Heart left ventricle (tissue), 13 donors: ENCODE measurements around the gene CXCL16.

Source experiments
- POLR2A ChIP-seq, 2 donors: fragments of 450-650 bp; IDR thresholded peaks; one replicate each; pipeline ENCODE4 v1.6.1; 2017; ENCODE audit warnings: antibody characterized with exemption in 2 of 2, mild to moderate bottlenecking in 2 of 2, moderate library complexity in 2 of 2
- TF ChIP-seq, protein P1 (sequence below), 12 donors: fragments of 200-600 bp; sonication (generic) in 4 of 12; IDR thresholded peaks; one replicate each; pipeline versions ENCODE4 v1.5.0 to v1.8.0; 2018 to 2022; ENCODE audit warnings: antibody characterized with exemption in 12 of 12, mild to moderate bottlenecking in 5 of 12
- donor health status: ischemic (EF 13 %, LVEDD 7.1; RV severe dilation, severe dysfunction).
- donor health status: DM: no; HTN: yes; CAD: no.
- donor health status: DM: no; HTN: no; CAD: no.
- donor health status: ischemic (EF 25% LVEDD 6.9; RV normal size, moderate dysfunction).
- donor health status: ischemic (EF 25% LVEDD 5.7; RV mildly dilated, moderate dysfunction).
- donor health status: ischemic (EF 35%, LVEDD 5.7; RV mildly dilated, moderate dysfunction).
- donor health status: nonischemic (EF 11% LVEDD 7.7; RV severe dilation, severe dysfunction).
- donor health status: DM: yes; HTN: yes; CAD: no.
- donor health status: PGD.
- donor health status: ischemic (EF 29% LVEDD 5.4; RV normal size, mild dysfunction).
- donor health status: nonischemic (EF 23%, LVEDD 6.1; RV moderate dilation, normal function).

DNA sequence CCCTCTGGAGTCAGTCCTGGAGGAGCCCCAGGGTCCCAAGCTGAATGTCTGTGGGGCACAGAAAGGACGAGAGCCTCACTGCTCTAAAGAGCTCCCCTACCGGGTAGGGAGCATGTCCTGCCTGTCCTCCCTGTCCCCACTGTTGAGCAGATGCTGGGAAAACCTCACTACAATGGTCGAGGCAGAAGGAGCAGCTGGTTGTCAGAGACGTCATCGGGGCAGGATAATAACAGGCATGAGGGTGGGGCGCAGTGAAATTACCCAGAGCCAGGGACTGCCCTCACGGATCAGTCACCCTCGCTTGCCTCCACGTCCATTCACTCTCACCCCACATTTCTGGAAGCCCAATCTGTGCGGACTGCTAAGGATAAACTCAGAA is 32.5 kb upstream of the CXCL16 start:
- TF ChIP-seq, protein P1, sequence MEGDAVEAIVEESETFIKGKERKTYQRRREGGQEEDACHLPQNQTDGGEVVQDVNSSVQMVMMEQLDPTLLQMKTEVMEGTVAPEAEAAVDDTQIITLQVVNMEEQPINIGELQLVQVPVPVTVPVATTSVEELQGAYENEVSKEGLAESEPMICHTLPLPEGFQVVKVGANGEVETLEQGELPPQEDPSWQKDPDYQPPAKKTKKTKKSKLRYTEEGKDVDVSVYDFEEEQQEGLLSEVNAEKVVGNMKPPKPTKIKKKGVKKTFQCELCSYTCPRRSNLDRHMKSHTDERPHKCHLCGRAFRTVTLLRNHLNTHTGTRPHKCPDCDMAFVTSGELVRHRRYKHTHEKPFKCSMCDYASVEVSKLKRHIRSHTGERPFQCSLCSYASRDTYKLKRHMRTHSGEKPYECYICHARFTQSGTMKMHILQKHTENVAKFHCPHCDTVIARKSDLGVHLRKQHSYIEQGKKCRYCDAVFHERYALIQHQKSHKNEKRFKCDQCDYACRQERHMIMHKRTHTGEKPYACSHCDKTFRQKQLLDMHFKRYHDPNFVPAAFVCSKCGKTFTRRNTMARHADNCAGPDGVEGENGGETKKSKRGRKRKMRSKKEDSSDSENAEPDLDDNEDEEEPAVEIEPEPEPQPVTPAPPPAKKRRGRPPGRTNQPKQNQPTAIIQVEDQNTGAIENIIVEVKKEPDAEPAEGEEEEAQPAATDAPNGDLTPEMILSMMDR (IDR thresholded peaks at IDR 0.05), result no peak
- TF ChIP-seq POLR2A (IDR thresholded peaks at IDR 0.05), result no peak
